K562 (cell line): ENCODE data around the gene TIGD7. TPM values are rescaled to one million over a fixed set of nuclear protein-coding genes. Genes with fewer than 3 reads are reported as not detected.

Experiments used
- C11orf30 ChIP-seq: fragments of 450-650 bp; IDR thresholded peaks from 2 replicates; pipeline ENCODE4 v1.6.1; 2016; ENCODE audit warnings: low read depth, mild to moderate bottlenecking
- CBFB ChIP-seq: sonication (generic); formaldehyde crosslinking; IDR thresholded peaks from 2 replicates; pipeline ENCODE4 v1.4.0; 2020; ENCODE audit warnings: mild to moderate bottlenecking, missing genetic modification reagents
- CBX8 ChIP-seq: fragments of 200-600 bp; sonication (generic); IDR thresholded peaks from 2 replicates; pipeline ENCODE4 v1.6.1; 2012; ENCODE audit warnings: borderline replicate concordance, mixed run types, low read depth, mild to moderate bottlenecking, moderate library complexity, mixed read lengths, low read length, control low read depth, inconsistent platforms; ENCODE audit not compliant: poor library complexity, severe bottlenecking; ENCODE audit errors: extremely low read depth
- COPS2 ChIP-seq: fragments of 450-650 bp; conservative IDR thresholded peaks from 2 replicates; pipeline ENCODE4 v1.6.1; 2016; ENCODE audit warnings: mild to moderate bottlenecking, moderate library complexity
- EHMT2 ChIP-seq: fragments of 450-650 bp; IDR thresholded peaks from 2 replicates; pipeline ENCODE4 v1.6.1; 2018; ENCODE audit warnings: antibody characterized with exemption
- ETS1 ChIP-seq: conservative IDR thresholded peaks from 2 replicates; pipeline ENCODE4 v1.6.1; 2011; ENCODE audit warnings: low read depth, mild to moderate bottlenecking, low read length; ENCODE audit not compliant: control insufficient read depth
- HOMEZ ChIP-seq: fragments of 250-450 bp; sonication (Bioruptor Pico); IDR thresholded peaks from 2 replicates; pipeline ENCODE4 v1.4.0; 2020; ENCODE audit warnings: mild to moderate bottlenecking, moderate library complexity
- MECOM ChIP-seq: fragments of 250-450 bp; sonication (Bioruptor Pico); IDR thresholded peaks from 2 replicates; pipeline ENCODE4 v1.8.0; 2022; ENCODE audit warnings: inconsistent platforms
- NFIX ChIP-seq: fragments of 250-450 bp; sonication (Bioruptor Pico); IDR thresholded peaks from 2 replicates; pipeline ENCODE4 v1.4.0; 2020; ENCODE audit warnings: low read depth, mild to moderate bottlenecking, moderate library complexity
- PURB ChIP-seq: sonication (generic); formaldehyde crosslinking; IDR thresholded peaks from 2 replicates; pipeline ENCODE4 v1.9.0; 2021; ENCODE audit warnings: low read depth, mild to moderate bottlenecking, missing genetic modification reagents
- RCOR1 ChIP-seq, 2 experiments: IDR thresholded peaks; 2 replicates each; pipeline ENCODE4 v1.6.1; 2012; ENCODE audit warnings: low read depth in 2 of 2, low read length in 2 of 2, borderline replicate concordance in 1 of 2, improper control_type of control experiment in 1 of 2
- TEAD1 ChIP-seq, 2 experiments: fragments of 450-650 bp in 1 of 2; sonication (generic) in 1 of 2; formaldehyde crosslinking; IDR thresholded peaks; 2 replicates each; pipeline versions ENCODE4 v1.4.0 to v1.8.0; 2020 to 2022; ENCODE audit warnings: mild to moderate bottlenecking in 2 of 2, missing genetic modification reagents in 1 of 2
- UBTF ChIP-seq, 2 experiments: IDR thresholded peaks; 2 replicates each; pipeline ENCODE4 v1.6.1; 2012; ENCODE audit warnings: improper control_type of control experiment in 2 of 2, low read depth in 2 of 2, low read length in 2 of 2, borderline replicate concordance in 1 of 2
- XRCC5 ChIP-seq: fragments of 200-400 bp; formaldehyde crosslinking; IDR thresholded peaks from 2 replicates; pipeline ENCODE4 v1.6.1; 2017; ENCODE audit warnings: low read depth, mild to moderate bottlenecking, low read length
- ZNF274 ChIP-seq: IDR thresholded peaks from 2 replicates; pipeline ENCODE4 v1.6.1; 2011; ENCODE audit warnings: low read depth, mild to moderate bottlenecking, low read length, moderate library complexity, borderline replicate concordance
- ZNF280A ChIP-seq: fragments of 450-650 bp; IDR thresholded peaks from 2 replicates; pipeline ENCODE4 v1.6.1; 2018; ENCODE audit warnings: mild to moderate bottlenecking, low read depth; ENCODE audit not compliant: partially characterized antibody
- ZNF384 ChIP-seq: IDR thresholded peaks from 2 replicates; pipeline ENCODE4 v1.6.1; 2012; ENCODE audit warnings: low read depth, low read length, improper control_type of control experiment
- ZNF445 ChIP-seq: fragments of 250-450 bp; sonication (Bioruptor Pico); IDR thresholded peaks from 2 replicates; pipeline ENCODE4 v1.4.0; 2020; ENCODE audit warnings: low read depth, mild to moderate bottlenecking, moderate library complexity
- ZNF696 ChIP-seq: fragments of 250-450 bp; sonication (Bioruptor Pico); conservative IDR thresholded peaks from 2 replicates; pipeline ENCODE4 v1.4.0; 2020; ENCODE audit warnings: mild to moderate bottlenecking, moderate library complexity
- polyA plus RNA-seq, 8 experiments: library from polyadenylated mRNA; depleted of rRNA in 4 of 8; stranded (reverse) in 5 of 8; unstranded in 3 of 8; fragments of >200 nt; fragmentation: Nextera tagmentation in 2 of 8; fragmentation: Illumina TruSeq in 1 of 8; extraction: Ambion mirVana in 2 of 8; extraction: Trizol in 1 of 8; gene quantifications; 2 replicates each; pipeline versions ENCODE4 v1.2.1 to v1.2.3, GENCODE V29; 2011 to 2014; ENCODE audit warnings: inconsistent platforms in 1 of 8, missing spikeins in 1 of 8
- total RNA-seq, 7 experiments: library from RNA; depleted of rRNA in 6 of 7; stranded (reverse); fragments of >200 nt in 6 of 7; fragmentation: Illumina TruSeq in 2 of 7; extraction: Trizol in 2 of 7; gene quantifications; 2 replicates each; pipeline versions ENCODE4 v1.2.1 to v1.2.3, GENCODE V29; 2011 to 2021; ENCODE audit warnings: low replicate concordance in 1 of 7

Gene TIGD7
- total and polyA plus RNA-seq, 9 of the 15 experiments (the other 6 are each of a cell fraction or from before 2014, with no cell fraction given) = 0.84 to 10.7 (median 6.7) TPM

- no peak for TF ChIP-seq ZNF696
- no peak for TF ChIP-seq NFIX (CRISPR knock-in tag)
- no peak for TF ChIP-seq MECOM (CRISPR knock-in tag)
- no peak for TF ChIP-seq PURB (CRISPR knock-in tag)
- TF ChIP-seq UBTF (IDR thresholded peaks at IDR 0.05; ENCODE audit: borderline replicate concordance in 1 of 2, low read depth in 2 of 2, low read length in 2 of 2) = no peak
- TF ChIP-seq CBFB (CRISPR knock-in tag) = no peak
- TF ChIP-seq COPS2 = no peak
- no peak for TF ChIP-seq ZNF274
- no peak for TF ChIP-seq CBX8
- TF ChIP-seq ZNF384 = no peak
- no peak for TF ChIP-seq TEAD1 (CRISPR knock-in tag; IDR thresholded peaks at IDR 0.05)
- no peak for TF ChIP-seq EHMT2
- TF ChIP-seq HOMEZ = no peak
- TF ChIP-seq ETS1 = peak; percentile 92
- TF ChIP-seq XRCC5 = no peak; the same call in 1 of the 2 replicates
- no peak for TF ChIP-seq ZNF445 (CRISPR knock-in tag)
- peak; percentile 98 for TF ChIP-seq C11orf30
- TF ChIP-seq ZNF280A = no peak
- peak in 1 of 2 experiments; percentile 79; a peak in 2 of 4 replicates for TF ChIP-seq RCOR1 (IDR thresholded peaks at IDR 0.05; ENCODE audit: borderline replicate concordance in 1 of 2, low read depth in 2 of 2, low read length in 2 of 2)
Measured at GRCh38 chr16:3282730-3283542, 22.3 kb downstream of the TIGD7 start, which contains the start of gene ZNF263 (continued).
